ENCODE data around the gene ZC3H15. TPM values are rescaled to one million over a fixed set of nuclear protein-coding genes. Genes with fewer than 3 reads are reported as not detected.
"Not testable (repeated sequence)": the region's sequence is repeated elsewhere in the genome, so short reads cannot be mapped to it uniquely, and the experiment has no call there.

The ZC3H15 gene
- total RNA-seq, 2 experiments from 2014 or later: 82.5 to 87.1 TPM

GRCh38 chr2:186467421-186467820 lies 18.6 kb upstream of the ZC3H15 start:
- Mint-ChIP-seq H3K27ac (no peak overlapping the region), H3K4me1 (ENCODE audit: low read depth) (no peaks in the 10 kb centered on the region), H3K27me3 (no peaks in the 10 kb centered on the region), H3K36me3 (peaks cover 5% of the 10 kb centered on the region), H3K4me3 (no peak overlapping the region), H3K9me3 (peaks cover 7% of the 10 kb centered on the region)
- intact Hi-C loops (cut with micrococcal nuclease): no loop called here
- no peak for DNase-seq
- ChIA-PET POLR2A (no interaction called here), CTCF (no interaction called here)

GRCh38 chr2:186472722-186473493 lies 13.2 kb upstream of the ZC3H15 start:
- H3K4me1 Mint-ChIP-seq (ENCODE audit: low read depth); H3K27ac Mint-ChIP-seq; H3K9me3 Mint-ChIP-seq; H3K4me3 Mint-ChIP-seq; H3K36me3 Mint-ChIP-seq; H3K27me3 Mint-ChIP-seq; DNase-seq; intact Hi-C loops (cut with micrococcal nuclease); CTCF ChIA-PET; POLR2A ChIA-PET: not testable (repeated sequence)

- POLR2A ChIA-PET: interaction anchor here (1.0 kb wide), 1 partner anchor 11 kb away, joined by 3 read pairs; the partner anchor contains the start of gene ZC3H15
- H3K9me3 Mint-ChIP-seq; H3K36me3 Mint-ChIP-seq; intact Hi-C loops (cut with micrococcal nuclease); H3K4me1 Mint-ChIP-seq (ENCODE audit: low read depth); H3K27me3 Mint-ChIP-seq; H3K27ac Mint-ChIP-seq; CTCF ChIA-PET; DNase-seq; H3K4me3 Mint-ChIP-seq: not testable (repeated sequence)
These were observed 11.8 kb upstream of the ZC3H15 start for GRCh38 chr2:186474239-186474638.

GRCh38 chr2:186477790-186478189 lies 8.3 kb upstream of the ZC3H15 start:
- ChIA-PET POLR2A (no interaction called here), CTCF (no interaction called here)
- Mint-ChIP-seq H3K9me3 (no peaks in the 10 kb centered on the region), H3K27ac (no peak overlapping the region), H3K27me3 (no peaks in the 10 kb centered on the region), H3K36me3 (peaks cover 3% of the 10 kb centered on the region), H3K4me3 (no peak overlapping the region), H3K4me1 (ENCODE audit: low read depth) (peaks cover 6% of the 10 kb centered on the region)
- intact Hi-C loops (cut with micrococcal nuclease): no loop called here
- DNase-seq: no peak

GRCh38 chr2:186480991-186481390 lies 5.1 kb upstream of the ZC3H15 start:
- Mint-ChIP-seq H3K9me3 (no peaks in the 10 kb centered on the region), H3K36me3 (peaks cover under 1% of the 10 kb centered on the region), H3K27me3 (no peaks in the 10 kb centered on the region), H3K4me1 (ENCODE audit: low read depth) (peaks cover 28% of the 10 kb centered on the region), H3K27ac (no peak overlapping the region), H3K4me3 (no peak overlapping the region)
- ChIA-PET CTCF (no interaction called here), POLR2A (no interaction called here)
- no peak for DNase-seq
- intact Hi-C loops (cut with micrococcal nuclease): loop anchor here (10.0 kb wide), 1 partner anchor 486 kb away; no protein-coding TSS in a partner anchor

GRCh38 chr2:186484062-186484735 lies 1.9 kb upstream of the ZC3H15 start:
- intact Hi-C loops (cut with micrococcal nuclease): loop anchor here (10.0 kb wide), 1 partner anchor 489 kb away; no protein-coding TSS in a partner anchor
- Mint-ChIP-seq H3K27ac (no peak overlapping the region), H3K36me3 (peaks cover 15% of the 10 kb centered on the region), H3K9me3 (no peaks in the 10 kb centered on the region), H3K27me3 (no peaks in the 10 kb centered on the region), H3K4me3 (peak overlapping the region; percentile 55), H3K4me1 (ENCODE audit: low read depth) (peaks cover 42% of the 10 kb centered on the region)
- CTCF ChIA-PET: no interaction called here
- DNase-seq: no peak
- POLR2A ChIA-PET: no interaction called here

GRCh38 chr2:186485576-186485870 lies 537 bp upstream of the ZC3H15 start:
- CTCF ChIA-PET: interaction anchor here (1.8 kb wide), 1 partner anchor 156 kb away, joined by 7 read pairs; no protein-coding TSS in a partner anchor
- intact Hi-C loops (cut with micrococcal nuclease): loop anchor here (10.0 kb wide), 1 partner anchor 491 kb away; no protein-coding TSS in a partner anchor
- DNase-seq: no peak
- H3K4me3 Mint-ChIP-seq: peak overlapping the region; percentile 97
- no peaks in the 10 kb centered on the region for H3K9me3 Mint-ChIP-seq
- no peaks in the 10 kb centered on the region for H3K27me3 Mint-ChIP-seq
- POLR2A ChIA-PET: interaction anchor here (1.0 to 2.3 kb wide), 3 partner anchors 11 to 155 kb away, joined by 3 to 26 read pairs (median 9); partner anchors contain the start of gene ITGAV
- H3K27ac Mint-ChIP-seq: peak overlapping the region; percentile 96
- peaks cover 17% of the 10 kb centered on the region for H3K36me3 Mint-ChIP-seq
- peaks cover 54% of the 10 kb centered on the region for H3K4me1 Mint-ChIP-seq (ENCODE audit: low read depth)

- DNase-seq: no peak
- intact Hi-C loops (cut with micrococcal nuclease): loop anchor here (1.0 to 10.0 kb wide), 4 partner anchors 58 to 492 kb away; no protein-coding TSS in a partner anchor
- ChIA-PET POLR2A (interaction anchor here (1.4 to 2.3 kb wide), 2 partner anchors 103 to 153 kb away, joined by 9 to 26 read pairs; partner anchors contain the start of gene ITGAV), CTCF (interaction anchor here (1.8 to 2.5 kb wide), 2 partner anchors 17 to 155 kb away, joined by 7 read pairs; no protein-coding TSS in a partner anchor)
- peak overlapping the region; percentile 96 for H3K27ac Mint-ChIP-seq
- peak overlapping the region; percentile 97 for H3K4me3 Mint-ChIP-seq
- H3K36me3 Mint-ChIP-seq: peaks cover 17% of the 10 kb centered on the region
- H3K27me3 Mint-ChIP-seq: no peaks in the 10 kb centered on the region
- H3K9me3 Mint-ChIP-seq: no peaks in the 10 kb centered on the region
- H3K4me1 Mint-ChIP-seq (ENCODE audit: low read depth): peaks cover 69% of the 10 kb centered on the region
These were observed 889 bp downstream of the ZC3H15 start for GRCh38 chr2:186486651-186487647.

- Mint-ChIP-seq H3K27me3 (no peaks in the 10 kb centered on the region), H3K27ac (no peak overlapping the region), H3K9me3 (no peaks in the 10 kb centered on the region), H3K36me3 (peaks cover 17% of the 10 kb centered on the region), H3K4me3 (no peak overlapping the region), H3K4me1 (ENCODE audit: low read depth) (peaks cover 64% of the 10 kb centered on the region)
- POLR2A ChIA-PET: interaction anchor here (0.6 to 1.2 kb wide), 2 partner anchors 10 to 146 kb away, joined by 4 to 6 read pairs; no protein-coding TSS in a partner anchor
- DNase-seq: no peak
- intact Hi-C loops (cut with micrococcal nuclease): no loop called here
- CTCF ChIA-PET: interaction anchor here (3.9 kb wide), 1 partner anchor 10 kb away, joined by 24 read pairs; no protein-coding TSS in a partner anchor
These were observed 7.6 kb downstream of the ZC3H15 start for GRCh38 chr2:186493564-186494085.

GRCh38 chr2:186496401-186496800 lies 10.3 kb downstream of the ZC3H15 start:
- intact Hi-C loops (cut with micrococcal nuclease): no loop called here
- no peak for DNase-seq
- ChIA-PET POLR2A (interaction anchor here (1.0 kb wide), 1 partner anchor 93 kb away, joined by 3 read pairs; the partner anchor contains the start of gene ITGAV), CTCF (interaction anchor here (1.2 kb wide), 1 partner anchor 12 kb away, joined by 3 read pairs; no protein-coding TSS in a partner anchor)
- Mint-ChIP-seq H3K36me3 (peaks cover 21% of the 10 kb centered on the region), H3K4me1 (ENCODE audit: low read depth) (peaks cover 44% of the 10 kb centered on the region), H3K4me3 (no peak overlapping the region), H3K27me3 (no peaks in the 10 kb centered on the region), H3K27ac (no peak overlapping the region), H3K9me3 (no peaks in the 10 kb centered on the region)

GRCh38 chr2:186497928-186498327 lies 11.9 kb downstream of the ZC3H15 start:
- Mint-ChIP-seq H3K27ac (no peak overlapping the region), H3K27me3 (no peaks in the 10 kb centered on the region), H3K9me3 (no peaks in the 10 kb centered on the region), H3K36me3 (peaks cover 27% of the 10 kb centered on the region), H3K4me3 (no peak overlapping the region), H3K4me1 (ENCODE audit: low read depth) (peaks cover 31% of the 10 kb centered on the region)
- POLR2A ChIA-PET: no interaction called here
- intact Hi-C loops (cut with micrococcal nuclease): no loop called here
- CTCF ChIA-PET: no interaction called here
- no peak for DNase-seq

Measured in activated CD4-positive, alpha-beta memory T cell treated with anti-CD3 and anti-CD28 coated beads for 36 hours (primary cell).